H9 (cell line): Measurements from ENCODE around the gene YEATS4. TPM values are rescaled to one million over a fixed set of nuclear protein-coding genes. Genes with fewer than 3 reads are reported as not detected.

Experiments used
- DNase-seq: peaks from one replicate; pipeline ENCODE4 v3.0.0-alpha.2; 2017
- H2AFZ ChIP-seq: one replicate; pipeline ENCODE4 v1.6.1; 2013; ENCODE audit warnings: mild to moderate bottlenecking, low read length, control low read depth, moderate library complexity
- H2AK5ac ChIP-seq: 2 replicates; pipeline ENCODE4 v1.6.1; 2013; ENCODE audit warnings: low read length, control low read depth, mixed read lengths; ENCODE audit not compliant: insufficient read length
- H2BK120ac ChIP-seq: one replicate; pipeline ENCODE4 v1.6.1; 2013; ENCODE audit warnings: low read depth, mild to moderate bottlenecking, low read length, control low read depth, inconsistent platforms; ENCODE audit not compliant: poor library complexity, severe bottlenecking
- H2BK12ac ChIP-seq: 2 replicates; pipeline ENCODE4 v1.6.1; 2013; ENCODE audit warnings: low read length, control low read depth, mixed read lengths, low read depth; ENCODE audit not compliant: insufficient read length
- H2BK15ac ChIP-seq: 2 replicates; pipeline ENCODE4 v1.6.1; 2013; ENCODE audit warnings: low read depth, low read length, control low read depth
- H2BK20ac ChIP-seq: one replicate; pipeline ENCODE4 v1.6.1; 2013; ENCODE audit warnings: low read depth, mild to moderate bottlenecking, low read length, control low read depth, inconsistent platforms; ENCODE audit not compliant: poor library complexity, severe bottlenecking
- H2BK5ac ChIP-seq: 2 replicates; pipeline ENCODE4 v1.6.1; 2013; ENCODE audit warnings: low read length, control low read depth, mixed read lengths; ENCODE audit not compliant: insufficient read length
- H3K14ac ChIP-seq: 2 replicates; pipeline ENCODE4 v1.6.1; 2013; ENCODE audit warnings: low read length, control low read depth; ENCODE audit not compliant: insufficient read depth
- H3K18ac ChIP-seq: 2 replicates; pipeline ENCODE4 v1.6.1; 2013; ENCODE audit warnings: low read depth, mild to moderate bottlenecking, mixed read lengths, low read length, control low read depth; ENCODE audit not compliant: insufficient read length
- H3K23ac ChIP-seq: 2 replicates; pipeline ENCODE4 v1.6.1; 2013; ENCODE audit warnings: low read length, control low read depth, mixed read lengths, low read depth; ENCODE audit not compliant: insufficient read length
- H3K23me2 ChIP-seq: 2 replicates; pipeline ENCODE4 v1.6.1; 2013; ENCODE audit warnings: low read depth, mild to moderate bottlenecking, mixed read lengths, low read length, control low read depth; ENCODE audit not compliant: insufficient read length, poor library complexity, severe bottlenecking
- H3K27ac ChIP-seq: 2 replicates; pipeline ENCODE4 v1.5.1; 2013; ENCODE audit warnings: low read length, control low read depth, mixed read lengths, low read depth; ENCODE audit not compliant: insufficient read length
- H3K27me3 ChIP-seq: 2 replicates; pipeline ENCODE4 v1.6.1; 2013; ENCODE audit warnings: low read length, control low read depth, inconsistent platforms; ENCODE audit not compliant: insufficient read depth
- H3K4ac ChIP-seq: 2 replicates; pipeline ENCODE4 v1.6.1; 2013; ENCODE audit warnings: low read depth, mild to moderate bottlenecking, control low read depth, inconsistent platforms, low read length, moderate library complexity
- H3K4me1 ChIP-seq: 2 replicates; pipeline ENCODE4 v1.6.1; 2013; ENCODE audit warnings: low read length, control low read depth, inconsistent platforms; ENCODE audit not compliant: insufficient read depth
- H3K4me2 ChIP-seq: 2 replicates; pipeline ENCODE4 v1.6.1; 2013; ENCODE audit warnings: low read length, control low read depth, mixed read lengths; ENCODE audit not compliant: insufficient read length, insufficient read depth
- H3K56ac ChIP-seq: 2 replicates; pipeline ENCODE4 v1.6.1; 2013; ENCODE audit warnings: low read depth, mild to moderate bottlenecking, mixed read lengths, low read length, control low read depth; ENCODE audit not compliant: insufficient read length
- H3K79me1 ChIP-seq: 2 replicates; pipeline ENCODE4 v1.6.1; 2013; ENCODE audit warnings: low read depth, mild to moderate bottlenecking, moderate library complexity, low read length, control low read depth, inconsistent platforms; ENCODE audit not compliant: insufficient read depth, poor library complexity, severe bottlenecking
- H3K79me2 ChIP-seq: 2 replicates; pipeline ENCODE4 v1.6.1; 2013; ENCODE audit warnings: low read length, control low read depth, inconsistent platforms; ENCODE audit not compliant: insufficient read depth
- H3K9ac ChIP-seq: 2 replicates; pipeline ENCODE4 v1.6.1; 2013; ENCODE audit warnings: low read length, control low read depth, mixed read lengths; ENCODE audit not compliant: insufficient read length; ENCODE audit errors: extremely low read depth
- H3K9me3 ChIP-seq: one replicate; pipeline ENCODE4 v1.6.1; 2013; ENCODE audit warnings: low read depth, low read length, inconsistent platforms; ENCODE audit not compliant: control insufficient read depth
- H3T11ph ChIP-seq: one replicate; pipeline ENCODE4 v1.6.1; 2013; ENCODE audit warnings: mild to moderate bottlenecking, low read length, control low read depth, inconsistent platforms
- H4K20me1 ChIP-seq: one replicate; pipeline ENCODE4 v1.6.1; 2013; ENCODE audit not compliant: control insufficient read depth, insufficient read length, insufficient read depth
- H4K5ac ChIP-seq: 2 replicates; pipeline ENCODE4 v1.6.1; 2013; ENCODE audit warnings: low read depth, mild to moderate bottlenecking, mixed read lengths, low read length, control low read depth; ENCODE audit not compliant: insufficient read length
- H4K8ac ChIP-seq: replicated peaks from 2 replicates; pipeline ENCODE4 v1.6.1; 2013; ENCODE audit warnings: low read length, control low read depth, mixed read lengths, low read depth; ENCODE audit not compliant: insufficient read length
- H4K91ac ChIP-seq: 2 replicates; pipeline ENCODE4 v1.6.1; 2013; ENCODE audit warnings: low read depth, mild to moderate bottlenecking, moderate library complexity, mixed read lengths, low read length, control low read depth; ENCODE audit not compliant: insufficient read length
- H3K27ac Mint-ChIP-seq, 3 experiments: 2 replicates in 2 of 3; 3 replicates in 1 of 3; pipeline ENCODE4 v1.8.0; 2020 to 2021; ENCODE audit warnings: mixed read lengths in 3 of 3, mild to moderate bottlenecking in 1 of 3, moderate library complexity in 1 of 3
- H3K27me3 Mint-ChIP-seq: 2 replicates; pipeline ENCODE4 v1.8.0; 2021; ENCODE audit warnings: low read depth, mild to moderate bottlenecking, moderate library complexity, mixed read lengths
- H3K36me3 Mint-ChIP-seq, 3 experiments: 2 replicates in 2 of 3; 3 replicates in 1 of 3; pipeline ENCODE4 v1.8.0; 2020 to 2021; ENCODE audit warnings: low read depth in 3 of 3, mixed read lengths in 3 of 3; ENCODE audit not compliant: insufficient read depth in 1 of 3
- H3K4me1 Mint-ChIP-seq, 2 experiments: 2 replicates each; pipeline ENCODE4 v1.8.0; 2020; ENCODE audit warnings: mixed read lengths in 2 of 2
- H3K4me3 Mint-ChIP-seq, 2 experiments: 2 replicates in 1 of 2; 3 replicates in 1 of 2; pipeline ENCODE4 v1.8.0; 2020 to 2021; ENCODE audit warnings: mild to moderate bottlenecking in 2 of 2, mixed read lengths in 2 of 2, moderate library complexity in 1 of 2
- H3K9me3 Mint-ChIP-seq, 2 experiments: 2 replicates in 1 of 2; 3 replicates in 1 of 2; pipeline ENCODE4 v1.8.0; 2020; ENCODE audit warnings: mild to moderate bottlenecking in 2 of 2, mixed read lengths in 2 of 2, moderate library complexity in 1 of 2
- CTCF ChIP-seq: fragments of 200-600 bp; sonication (generic); conservative IDR thresholded peaks from 3 replicates; pipeline ENCODE4 v1.8.0; 2021; ENCODE audit warnings: antibody characterized with exemption, mild to moderate bottlenecking
- WGBS: extraction: QIAGEN DNeasy Blood & Tissue Kit; methylation state at CpG from one replicate; pipeline ENCODE4 v1.1.7; 2013; ENCODE audit warnings: missing lambda C conversion rate, low lambda C conversion rate, mixed read lengths; ENCODE audit not compliant: insufficient read length; ENCODE audit errors: extremely low coverage; 5-methylcytosine and 5-hydroxymethylcytosine counted together
- total RNA-seq: library from RNA; stranded (reverse); gene quantifications from 2 replicates; pipeline ENCODE4 v1.2.1, GENCODE V29; 2021

The YEATS4 gene
- total RNA-seq, 1 experiment from 2014 or later, result 35.6 TPM

GRCh38 chr12:69401940-69402339 is 42.4 kb downstream of the YEATS4 start:
- Histone ChIP-seq H4K5ac (no peak overlapping the region), H3K18ac (no peak overlapping the region), H3K4me2 (no peak overlapping the region), H3K9me3 (no peaks in the 10 kb centered on the region), H2AFZ (no peak overlapping the region), H3K27me3 (no peaks in the 10 kb centered on the region), H3T11ph (no peak overlapping the region), H3K27ac (no peak overlapping the region), H3K14ac (no peak overlapping the region), H2BK5ac (no peak overlapping the region), H3K9ac (no peak overlapping the region), H3K23ac (peak overlapping the region; percentile 71), H3K4me1 (no peaks in the 10 kb centered on the region), H3K56ac (no peak overlapping the region), H3K23me2 (no peaks in the 10 kb centered on the region), H2AK5ac (no peak overlapping the region), H3K4ac (no peak overlapping the region), H2BK120ac (no peak overlapping the region), H4K20me1 (no peaks in the 10 kb centered on the region), H2BK20ac (no peak overlapping the region), H2BK12ac (no peak overlapping the region), H3K79me1 (no peaks in the 10 kb centered on the region), H4K91ac (no peak overlapping the region), H2BK15ac (no peak overlapping the region), H3K79me2 (no peaks in the 10 kb centered on the region), H4K8ac (no peak overlapping the region)
- Mint-ChIP-seq H3K4me3 (no peak overlapping the region), H3K9me3 (peaks cover 0 to 4% of the 10 kb centered on the region in 2 experiments; a peak in 2 of 5 replicates), H3K27me3 (no peaks in the 10 kb centered on the region), H3K36me3 (peaks cover 5 to 12% (median 10%) of the 10 kb centered on the region in 3 experiments; a peak in 5 of 7 replicates), H3K27ac (peak overlapping the region in 1 of 3 experiments; percentile 68; a peak in 1 of 7 replicates), H3K4me1 (no peaks in the 10 kb centered on the region; a peak in 1 of 4 replicates)
- no CpG with 5 or more reads among the region's 4 CpGs for WGBS
- TF ChIP-seq CTCF, result no peak
- no peak for DNase-seq
